GM20000 (cell line): ENCODE data around the gene ARPC2.

ENCODE experiments used
- DNase-seq: peaks from one replicate; pipeline ENCODE4 v3.0.0; 2012; ENCODE audit warnings: low spot score
- TF ChIP-seq, protein P1 (sequence below): IDR thresholded peaks from 2 replicates; pipeline ENCODE4 v1.5.1; 2012; ENCODE audit warnings: mild to moderate bottlenecking, control low read depth; ENCODE audit errors: extremely low read depth, missing control alignments

The ARPC2 gene

DNA sequence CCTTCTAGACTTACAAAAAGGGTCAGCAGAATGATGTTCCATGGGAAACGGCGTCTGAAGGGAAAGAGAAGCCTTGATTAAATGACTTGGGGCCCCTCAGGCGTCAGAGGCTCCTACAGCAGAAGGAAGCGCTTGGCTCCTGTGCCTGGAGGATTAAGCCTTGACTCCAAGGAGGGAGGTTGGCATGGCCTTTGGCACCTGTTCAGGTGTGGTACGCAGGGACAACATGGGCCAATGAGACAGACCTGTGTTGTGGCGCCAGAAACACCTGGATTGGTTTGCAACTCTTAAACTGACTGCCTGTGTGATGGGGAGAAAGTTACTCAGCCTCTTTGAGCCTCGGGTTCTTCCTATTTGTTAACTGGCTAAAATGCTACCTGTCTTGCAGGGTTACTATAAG, 60.9 kb downstream of the ARPC2 start:
- DNase-seq = no peak
- TF ChIP-seq, protein P1, sequence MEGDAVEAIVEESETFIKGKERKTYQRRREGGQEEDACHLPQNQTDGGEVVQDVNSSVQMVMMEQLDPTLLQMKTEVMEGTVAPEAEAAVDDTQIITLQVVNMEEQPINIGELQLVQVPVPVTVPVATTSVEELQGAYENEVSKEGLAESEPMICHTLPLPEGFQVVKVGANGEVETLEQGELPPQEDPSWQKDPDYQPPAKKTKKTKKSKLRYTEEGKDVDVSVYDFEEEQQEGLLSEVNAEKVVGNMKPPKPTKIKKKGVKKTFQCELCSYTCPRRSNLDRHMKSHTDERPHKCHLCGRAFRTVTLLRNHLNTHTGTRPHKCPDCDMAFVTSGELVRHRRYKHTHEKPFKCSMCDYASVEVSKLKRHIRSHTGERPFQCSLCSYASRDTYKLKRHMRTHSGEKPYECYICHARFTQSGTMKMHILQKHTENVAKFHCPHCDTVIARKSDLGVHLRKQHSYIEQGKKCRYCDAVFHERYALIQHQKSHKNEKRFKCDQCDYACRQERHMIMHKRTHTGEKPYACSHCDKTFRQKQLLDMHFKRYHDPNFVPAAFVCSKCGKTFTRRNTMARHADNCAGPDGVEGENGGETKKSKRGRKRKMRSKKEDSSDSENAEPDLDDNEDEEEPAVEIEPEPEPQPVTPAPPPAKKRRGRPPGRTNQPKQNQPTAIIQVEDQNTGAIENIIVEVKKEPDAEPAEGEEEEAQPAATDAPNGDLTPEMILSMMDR = no peak

GRCh38 chr2:218278531-218279360, 61.8 kb downstream of the ARPC2 start:
- TF ChIP-seq, protein P1 = no peak
- no peak for DNase-seq

DNA sequence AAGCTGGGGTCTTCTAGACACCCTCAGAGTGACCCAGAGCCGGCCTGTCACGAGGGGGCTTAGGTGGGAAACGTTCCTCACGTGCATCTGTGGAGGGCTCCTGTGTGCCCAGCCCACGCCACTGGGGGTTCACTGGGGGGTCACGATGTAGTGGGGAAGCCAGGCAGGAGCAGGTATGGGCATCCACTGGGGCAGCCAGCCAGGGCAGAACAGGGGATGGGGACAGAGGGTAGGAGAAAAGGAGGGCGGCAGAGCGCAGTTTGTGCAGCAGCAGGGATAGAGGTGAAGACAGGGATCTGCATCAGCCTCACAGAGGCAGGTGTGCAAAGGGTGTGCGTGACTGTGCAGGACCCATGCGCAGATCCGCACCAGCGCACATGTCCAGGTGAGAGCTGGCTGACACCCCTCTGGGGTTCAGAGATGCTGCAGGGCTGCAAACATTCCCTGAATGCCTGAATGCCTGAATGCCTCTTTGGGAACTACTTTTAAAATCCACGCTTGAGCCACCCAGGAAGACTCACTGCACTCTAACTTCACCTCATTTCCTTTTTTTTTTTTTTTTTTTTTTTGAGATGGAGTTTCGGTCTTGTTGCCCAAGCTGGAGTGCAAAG, 63.4 kb downstream of the ARPC2 start:
- TF ChIP-seq, protein P1 = no peak
- DNase-seq = no peak

GRCh38 chr2:218281449-218281848, 64.5 kb downstream of the ARPC2 start:
- no peak for DNase-seq
- TF ChIP-seq, protein P1 = no peak

- TF ChIP-seq, protein P1 = no peak
- DNase-seq = no peak
Observed at GRCh38 chr2:218282173-218282991, 65.4 kb downstream of the ARPC2 start.

DNA sequence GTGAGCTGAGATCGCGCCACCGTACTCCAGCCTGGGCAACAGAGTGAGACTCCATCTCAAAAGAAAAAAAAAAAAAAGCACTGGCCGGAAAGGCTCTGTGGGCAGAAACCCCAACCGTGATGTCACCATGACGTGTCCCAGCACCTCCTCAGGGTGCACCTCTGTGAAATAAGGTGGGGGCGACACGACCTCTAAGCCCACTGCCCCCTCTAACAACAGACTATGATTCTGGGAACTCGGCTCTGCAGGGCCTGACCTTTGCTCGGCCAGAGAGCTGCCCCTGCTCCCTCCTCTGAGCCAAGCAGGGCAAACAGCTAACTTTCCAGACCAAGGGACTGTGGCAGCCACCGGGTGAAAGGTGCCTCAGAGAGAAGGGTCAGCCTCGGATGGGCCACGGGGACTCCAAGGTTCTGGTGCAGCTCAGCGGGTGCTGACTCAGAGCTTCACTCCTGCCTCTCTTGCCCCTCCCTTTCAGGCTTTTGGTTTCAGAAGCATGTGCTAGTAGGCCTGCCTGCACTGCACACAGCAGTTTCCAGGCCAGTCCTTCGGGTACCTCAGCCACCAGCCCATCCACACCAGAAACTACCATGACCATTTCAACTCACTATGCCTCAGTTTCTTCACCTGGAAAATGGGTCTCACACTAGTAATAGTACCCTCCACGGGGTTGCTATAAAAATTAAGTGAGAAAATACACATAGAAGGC, 67.3 kb downstream of the ARPC2 start:
- DNase-seq = peak; percentile 64
- TF ChIP-seq, protein P1 = no peak
